Measurements from ENCODE around the gene NIPBL.

NIPBL gene

GRCh38 chr5:37109338-37109737, 232.8 kb downstream of the NIPBL start:
- no peak for DNase-seq

GRCh38 chr5:37110135-37110534, 233.6 kb downstream of the NIPBL start:
- DNase-seq = no peak

- no peak for DNase-seq
Observed at GRCh38 chr5:37111426-37112382, 235.1 kb downstream of the NIPBL start.

GRCh38 chr5:37112383-37112991, 235.9 kb downstream of the NIPBL start:
- DNase-seq = no peak

Data from NCI-H524 treated with DMSO at 0.1 percent for 48 hours (cell line).